ENCODE results near the gene TPRA1.

DNA sequence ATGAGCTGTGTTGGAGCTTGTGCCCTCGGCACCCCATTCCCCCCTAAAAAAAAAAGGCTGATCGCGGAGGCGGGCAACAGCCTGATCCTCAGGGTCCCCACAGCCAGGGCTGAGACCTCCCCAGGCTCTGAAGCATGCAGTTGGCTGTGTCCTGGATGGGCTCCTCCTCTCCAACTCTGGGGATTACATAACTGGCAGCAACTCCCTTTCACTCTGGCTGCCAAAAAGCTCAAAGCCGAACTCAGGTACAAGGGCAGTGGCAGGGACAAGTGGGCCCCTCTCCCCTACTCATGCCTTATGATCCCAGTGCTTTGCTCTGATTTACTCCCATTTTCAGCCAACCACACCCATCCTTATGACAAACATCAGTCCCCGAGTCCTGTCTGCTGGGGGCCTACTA, 18.3 kb downstream of the TPRA1 start:
- no peak for TF ChIP-seq EZH2 (IDR thresholded peaks at IDR 0.05; ENCODE audit: insufficient read depth, low read length)
- TF ChIP-seq, protein P1, sequence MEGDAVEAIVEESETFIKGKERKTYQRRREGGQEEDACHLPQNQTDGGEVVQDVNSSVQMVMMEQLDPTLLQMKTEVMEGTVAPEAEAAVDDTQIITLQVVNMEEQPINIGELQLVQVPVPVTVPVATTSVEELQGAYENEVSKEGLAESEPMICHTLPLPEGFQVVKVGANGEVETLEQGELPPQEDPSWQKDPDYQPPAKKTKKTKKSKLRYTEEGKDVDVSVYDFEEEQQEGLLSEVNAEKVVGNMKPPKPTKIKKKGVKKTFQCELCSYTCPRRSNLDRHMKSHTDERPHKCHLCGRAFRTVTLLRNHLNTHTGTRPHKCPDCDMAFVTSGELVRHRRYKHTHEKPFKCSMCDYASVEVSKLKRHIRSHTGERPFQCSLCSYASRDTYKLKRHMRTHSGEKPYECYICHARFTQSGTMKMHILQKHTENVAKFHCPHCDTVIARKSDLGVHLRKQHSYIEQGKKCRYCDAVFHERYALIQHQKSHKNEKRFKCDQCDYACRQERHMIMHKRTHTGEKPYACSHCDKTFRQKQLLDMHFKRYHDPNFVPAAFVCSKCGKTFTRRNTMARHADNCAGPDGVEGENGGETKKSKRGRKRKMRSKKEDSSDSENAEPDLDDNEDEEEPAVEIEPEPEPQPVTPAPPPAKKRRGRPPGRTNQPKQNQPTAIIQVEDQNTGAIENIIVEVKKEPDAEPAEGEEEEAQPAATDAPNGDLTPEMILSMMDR (IDR thresholded peaks at IDR 0.05; ENCODE audit: insufficient read depth, low read depth, low read length), result no peak

Data from astrocyte (in vitro differentiated cells and primary cell).